CD4-positive, alpha-beta T cell treated with Interleukin-17A for 1 hour (primary cell): Measurements from ENCODE around the gene RAB3IL1.

Experiments
- DNase-seq: peaks from one replicate; pipeline ENCODE4 v3.0.0-alpha.2; 2020

Gene RAB3IL1

GRCh38 chr11:61901397-61901796, 16.0 kb downstream of the RAB3IL1 start:
- DNase-seq = no peak

GRCh38 chr11:61900251-61900650, 17.1 kb downstream of the RAB3IL1 start:
- no peak for DNase-seq

- DNase-seq = peak; percentile 92
Observed at GRCh38 chr11:61899146-61899841, 18.1 kb downstream of the RAB3IL1 start.

GRCh38 chr11:61898247-61898582, 19.2 kb downstream of the RAB3IL1 start:
- DNase-seq = no peak

GRCh38 chr11:61897387-61898246, 19.7 kb downstream of the RAB3IL1 start:
- DNase-seq = peak; percentile 79

- no peak for DNase-seq
Observed at GRCh38 chr11:61896665-61897386, 20.5 kb downstream of the RAB3IL1 start.

- DNase-seq = no peak
Observed at GRCh38 chr11:61895718-61896059, 21.7 kb downstream of the RAB3IL1 start.

GRCh38 chr11:61895046-61895717, 22.2 kb downstream of the RAB3IL1 start:
- no peak for DNase-seq

GRCh38 chr11:61893981-61894380, 23.4 kb downstream of the RAB3IL1 start:
- DNase-seq = peak; percentile 9

GRCh38 chr11:61892085-61892370, 25.3 kb downstream of the RAB3IL1 start:
- no peak for DNase-seq

GRCh38 chr11:61891331-61892084, 25.9 kb downstream of the RAB3IL1 start, which contains the start of gene FADS3:
TSS of gene FADS3 (minus strand) at chr11:61891545. CDS start at chr11:61891381, 164 bp downstream.
- DNase-seq = peak; percentile 81

- peak; percentile 31 for DNase-seq
Observed at GRCh38 chr11:61890529-61891330, 26.6 kb downstream of the RAB3IL1 start.

GRCh38 chr11:61889831-61890230, 27.5 kb downstream of the RAB3IL1 start:
- DNase-seq = no peak

GRCh38 chr11:61888590-61888989, 28.8 kb downstream of the RAB3IL1 start:
- DNase-seq = no peak

- DNase-seq = no peak
Observed at GRCh38 chr11:61887839-61888494, 29.4 kb downstream of the RAB3IL1 start.

- no peak for DNase-seq
Observed at GRCh38 chr11:61886643-61887042, 30.7 kb downstream of the RAB3IL1 start.

- DNase-seq = no peak
Observed at GRCh38 chr11:61885784-61886580, 31.4 kb downstream of the RAB3IL1 start.

- DNase-seq = no peak
Observed at GRCh38 chr11:61885166-61885778, 32.1 kb downstream of the RAB3IL1 start.

- no peak for DNase-seq
Observed at GRCh38 chr11:61883947-61884346, 33.4 kb downstream of the RAB3IL1 start.

- no peak for DNase-seq
Observed at GRCh38 chr11:61883327-61883726, 34.0 kb downstream of the RAB3IL1 start.
